Measurements from ENCODE around the gene CTSW.
"Not testable (repeated sequence)": the region's sequence is repeated elsewhere in the genome, so short reads cannot be mapped to it uniquely, and the experiment has no call there.

CTSW gene

GRCh38 chr11:65882120-65883057, 2.8 kb downstream of the CTSW start:
- DNase-seq (ENCODE audit: low read depth, low spot score), result no peak
- no peak overlapping the region for H3K4me3 ChIP-seq (ENCODE audit: low read length)

GRCh38 chr11:65883058-65883761, 3.6 kb downstream of the CTSW start:
- DNase-seq (ENCODE audit: low read depth, low spot score), result no peak
- no peak overlapping the region for H3K4me3 ChIP-seq (ENCODE audit: low read length)

DNA sequence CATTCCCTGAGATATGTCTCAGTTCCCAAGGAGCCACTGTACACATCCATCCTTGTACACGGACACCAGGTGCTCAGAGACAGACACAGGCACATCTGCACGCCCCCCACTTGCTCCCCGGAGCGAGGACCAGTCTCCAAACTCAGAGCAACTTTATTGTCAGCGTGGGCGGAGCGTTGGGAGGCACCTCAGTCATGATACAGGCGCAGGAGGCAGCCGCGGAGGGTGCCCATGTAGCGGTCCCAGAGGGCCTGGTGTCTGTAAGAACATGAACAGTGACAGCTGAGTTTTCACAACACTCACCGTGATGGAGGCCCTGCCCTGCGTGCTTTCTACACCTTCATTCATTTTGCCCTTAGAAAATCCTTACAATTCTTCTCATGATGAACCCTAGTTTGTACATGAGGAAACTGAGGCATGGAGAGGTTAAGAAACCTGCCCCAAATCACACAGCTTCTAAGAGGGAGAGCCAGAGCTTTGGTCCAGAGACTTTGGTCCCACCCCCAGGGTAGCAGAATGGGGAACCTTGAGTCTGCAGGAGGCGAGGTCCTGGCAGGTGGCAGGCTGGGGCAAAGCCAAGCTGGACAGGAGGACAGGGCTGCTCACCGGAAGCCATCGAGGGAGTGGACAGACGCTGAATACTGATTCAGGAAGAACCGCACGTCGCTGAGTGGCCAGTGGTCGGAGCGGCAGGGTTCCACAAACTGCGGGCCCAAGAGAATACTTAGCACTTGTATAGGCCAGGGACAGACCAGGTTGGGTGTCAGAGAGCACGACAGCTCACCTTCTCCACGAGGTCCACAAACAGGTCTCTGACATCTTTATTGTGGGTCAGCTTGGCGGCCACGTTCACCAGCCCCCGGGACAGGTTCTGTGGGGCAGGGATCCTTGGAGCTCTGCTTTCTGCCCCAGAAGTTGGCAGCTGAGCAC, 4.4 kb downstream of the CTSW start:
- H3K4me3 ChIP-seq (ENCODE audit: low read length), result no peak overlapping the region
- DNase-seq (ENCODE audit: low read depth, low spot score), result no peak

- DNase-seq (ENCODE audit: low read depth, low spot score), result peak; percentile 71
Observed at GRCh38 chr11:65884716-65885092, 5.1 kb downstream of the CTSW start.

GRCh38 chr11:65885231-65885630, 5.6 kb downstream of the CTSW start:
- H3K4me3 ChIP-seq (ENCODE audit: low read length), result no peak overlapping the region
- no peak for DNase-seq (ENCODE audit: low read depth, low spot score)

More at GRCh38 chr11:65884716-65885092, 5.1 kb downstream of the CTSW start:
- H3K4me3 ChIP-seq (ENCODE audit: low read length), result no peak overlapping the region

DNA sequence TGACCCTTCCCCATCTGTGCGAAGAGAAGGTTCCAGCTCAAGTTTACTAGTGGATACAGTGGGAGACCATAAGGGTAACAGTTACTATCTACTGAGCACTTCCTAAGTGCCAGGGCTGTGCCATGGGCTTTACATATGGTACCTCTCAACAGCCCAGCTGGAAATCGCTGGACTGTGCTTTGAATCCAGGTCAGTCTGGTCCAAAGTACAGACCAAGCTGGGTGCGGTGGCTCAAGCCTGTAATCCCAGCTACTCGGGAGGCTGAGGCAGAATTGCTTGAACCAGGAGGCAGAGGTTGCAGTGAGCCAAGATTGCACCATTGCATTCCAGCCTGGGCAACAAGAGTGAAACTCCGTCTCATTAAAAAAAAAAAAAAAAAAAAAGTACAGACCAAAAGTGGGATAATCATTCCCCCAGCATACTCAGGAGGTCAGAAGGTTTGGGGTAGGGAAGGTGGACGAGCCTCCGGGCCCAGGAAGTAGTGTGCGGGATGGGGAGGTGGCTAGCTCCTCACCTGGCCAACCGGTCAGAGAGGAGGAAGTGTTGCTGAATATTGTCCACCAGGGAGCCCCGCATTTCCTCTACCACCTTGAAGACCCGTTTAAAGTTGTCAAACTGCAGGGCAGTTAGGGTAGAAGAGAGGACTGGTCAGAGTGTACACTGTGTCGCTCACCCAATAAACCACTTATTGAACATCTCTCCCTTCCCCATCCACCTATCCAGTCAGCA, 6.3 kb downstream of the CTSW start:
- H3K4me3 ChIP-seq (ENCODE audit: low read length), result no peak overlapping the region
- no peak for DNase-seq (ENCODE audit: low read depth, low spot score)

GRCh38 chr11:65886826-65887722, 7.4 kb downstream of the CTSW start:
- DNase-seq (ENCODE audit: low read depth, low spot score), result no peak
- H3K4me3 ChIP-seq (ENCODE audit: low read length), result peak overlapping the region; percentile 92

DNA sequence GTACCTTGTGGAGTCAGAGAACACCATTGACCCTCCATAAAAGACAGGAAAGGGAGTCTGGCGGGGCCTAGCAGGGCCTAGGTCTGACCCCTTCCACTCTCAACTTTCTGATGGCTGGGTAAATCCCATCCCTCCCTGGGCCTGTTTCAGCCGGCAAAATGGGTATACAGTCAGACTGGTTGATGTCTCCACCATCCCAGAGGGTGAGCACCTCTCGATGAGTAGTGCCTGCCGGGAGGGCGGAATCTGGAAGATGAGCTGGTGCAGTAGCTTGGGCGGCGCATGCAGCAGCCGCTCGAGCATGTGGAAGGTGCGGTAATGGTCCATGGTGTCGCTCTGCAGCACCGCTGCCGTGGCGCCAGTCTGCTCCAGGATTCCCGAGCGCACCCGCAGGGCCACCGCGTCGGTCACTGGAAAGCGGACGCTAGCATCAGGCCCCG, 8.1 kb downstream of the CTSW start:
- no peak for DNase-seq (ENCODE audit: low read depth, low spot score)
- peak overlapping the region; percentile 92 for H3K4me3 ChIP-seq (ENCODE audit: low read length)

GRCh38 chr11:65888163-65888814, 8.7 kb downstream of the CTSW start, which contains the start of gene FIBP:
TSS of gene FIBP (minus strand) at chr11:65888471. CDS start at chr11:65888418, 53 bp downstream.
- H3K4me3 ChIP-seq (ENCODE audit: low read length), result peak within 1 kb of the TSS; percentile 92
- DNase-seq (ENCODE audit: low read depth, low spot score), result peak; percentile 93

DNA sequence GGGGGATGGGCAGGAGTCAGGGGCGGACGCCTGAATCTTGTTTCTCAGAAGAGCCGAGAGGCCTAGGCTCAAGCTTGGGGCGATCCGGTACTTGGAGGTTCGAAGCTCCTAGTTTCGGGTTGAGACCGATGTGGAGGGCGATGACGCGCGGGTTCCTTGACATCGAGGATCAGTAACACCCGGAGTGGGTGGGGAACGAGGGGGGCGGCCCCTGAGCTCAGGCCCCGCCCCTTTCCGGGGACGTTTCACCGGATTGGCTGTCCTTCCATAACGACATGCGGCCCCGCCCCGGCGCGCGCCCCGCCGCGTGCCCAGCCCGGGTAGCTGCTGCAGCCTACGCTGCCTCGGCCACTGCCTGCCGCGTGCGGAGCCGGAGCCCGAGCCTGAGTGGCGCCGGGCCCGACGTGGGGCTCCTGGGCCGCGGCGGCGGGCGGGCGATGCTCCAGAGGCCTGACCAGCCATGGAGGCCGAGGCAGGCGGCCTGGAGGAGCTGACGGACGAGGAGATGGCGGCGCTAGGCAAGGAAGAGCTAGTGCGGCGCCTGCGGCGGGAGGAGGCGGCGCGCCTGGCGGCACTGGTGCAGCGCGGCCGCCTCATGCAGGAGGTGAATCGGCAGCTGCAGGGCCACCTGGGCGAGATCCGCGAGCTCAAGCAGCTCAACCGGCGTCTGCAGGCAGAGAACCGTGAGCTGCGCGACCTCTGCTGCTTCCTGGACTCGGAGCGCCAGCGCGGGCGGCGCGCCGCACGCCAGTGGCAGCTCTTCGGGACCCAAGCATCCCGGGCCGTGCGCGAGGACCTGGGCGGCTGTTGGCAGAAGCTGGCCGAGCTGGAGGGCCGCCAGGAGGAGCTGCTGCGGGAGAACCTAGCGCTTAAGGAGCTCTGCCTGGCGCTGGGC, 10.9 kb downstream of the CTSW start, which contains the start of gene CCDC85B:
Gene CCDC85B, plus strand, starts transcription at position 350 of the 895 bp plus-strand sequence. Its CDS starts 111 bp downstream, at position 461.
- H3K4me3 ChIP-seq (ENCODE audit: low read length), result peak within 1 kb of the TSS; percentile 67
- peak; percentile 92 for DNase-seq (ENCODE audit: low read depth, low spot score)

DNA sequence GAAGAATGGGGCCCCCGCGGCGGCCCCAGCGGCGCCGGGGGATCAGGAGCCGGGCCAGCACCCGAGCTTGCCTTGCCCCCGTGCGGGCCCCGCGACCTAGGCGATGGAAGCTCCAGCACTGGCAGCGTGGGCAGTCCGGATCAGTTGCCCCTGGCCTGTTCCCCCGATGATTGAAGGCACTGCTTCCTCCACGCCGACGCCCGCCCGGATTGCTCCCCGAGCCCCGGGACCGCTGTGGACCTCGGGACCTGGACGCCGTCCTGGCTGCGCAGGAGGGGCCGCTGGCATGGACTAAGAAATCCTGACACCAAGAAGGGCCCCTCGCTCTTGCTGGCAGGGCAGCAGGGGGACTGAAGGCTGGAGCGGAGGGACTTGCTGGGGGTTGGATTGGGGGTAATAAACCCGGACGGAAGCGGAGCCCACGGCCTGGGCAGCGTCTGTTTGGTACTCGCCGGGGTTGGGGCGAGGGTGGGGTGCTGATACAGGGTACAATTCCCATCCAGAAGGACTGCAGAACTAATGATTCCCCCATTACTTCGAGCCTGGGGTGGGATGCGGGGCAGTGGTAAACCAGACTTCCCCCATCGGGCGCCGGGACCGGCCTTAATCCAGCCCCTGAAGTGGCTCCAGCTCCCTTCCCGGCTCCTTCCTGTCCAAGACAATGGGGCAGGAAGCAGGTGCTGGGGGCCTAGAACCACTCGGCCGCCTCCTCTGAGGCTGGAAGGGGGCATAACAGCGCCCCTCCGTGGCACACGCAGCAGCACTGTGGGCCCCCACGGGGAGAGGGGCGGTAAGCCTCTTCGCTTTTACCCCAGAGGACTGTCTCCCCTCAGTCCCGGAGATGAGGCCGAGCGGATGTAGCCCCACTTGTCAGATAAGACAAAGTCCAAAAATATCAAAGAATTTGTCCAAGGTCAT, 11.8 kb downstream of the CTSW start:
- peak overlapping the region; percentile 67 for H3K4me3 ChIP-seq (ENCODE audit: low read length)
- DNase-seq (ENCODE audit: low read depth, low spot score), result no peak

GRCh38 chr11:65892137-65892540, 12.5 kb downstream of the CTSW start:
- not testable (repeated sequence) for H3K4me3 ChIP-seq (ENCODE audit: low read length); DNase-seq (ENCODE audit: low read depth, low spot score)

- no peak for DNase-seq (ENCODE audit: low read depth, low spot score)
- H3K4me3 ChIP-seq (ENCODE audit: low read length), result no peak overlapping the region
Observed at GRCh38 chr11:65892661-65893317, 13.2 kb downstream of the CTSW start.

- H3K4me3 ChIP-seq (ENCODE audit: low read length), result no peak overlapping the region
- DNase-seq (ENCODE audit: low read depth, low spot score), result no peak
Observed at GRCh38 chr11:65894034-65894591, 14.5 kb downstream of the CTSW start.

Measured in Jurkat, Clone E6-1 (cell line).